HCT116 (cell line): ENCODE data around the gene CTU1. TPM values are rescaled to one million over a fixed set of nuclear protein-coding genes. Genes with fewer than 3 reads are reported as not detected.

Source experiments
- ATAC-seq: fragments of 200-7000 bp; cut with Tn5 transposase; 2 replicates; pipeline ENCODE4 v1.9.1; 2020; ENCODE audit warnings: mild to moderate bottlenecking, moderate library complexity
- BruUV-seq: library from RNA; stranded (reverse); fragments of 400-500 nt; replicated peaks from 2 replicates; lab custom pipeline; 2021; lab: Mats Ljungman, UMichigan
- CTCF ChIA-PET: fragments of 300-600 bp; sonication (Branson Sonifier 250); formaldehyde crosslinking; loops from one replicate; lab custom pipeline; 2021; ENCODE audit warnings: antibody characterized with exemption; lab: Charles Lee
- POLR2A ChIA-PET: fragments of 300-600, 350-600 bp; sonication (Branson Sonifier 250); formaldehyde crosslinking; loops from one replicate; lab custom pipeline; 2021; ENCODE audit warnings: antibody characterized with exemption; lab: Charles Lee
- RAD21 ChIA-PET, 2 experiments: fragments of 300-600 bp; sonication (Branson Sonifier 250); formaldehyde crosslinking; loops; one replicate each; lab custom pipeline; 2023; ENCODE audit warnings: low total read pairs in 2 of 2; ENCODE audit not compliant: uncharacterized antibody in 2 of 2, unreplicated experiment in 2 of 2, low non-redundant PET in 1 of 2; lab: Charles Lee
- DNase-seq: peaks from one replicate; pipeline ENCODE4 v3.0.0-alpha.2; 2010; ENCODE audit warnings: low read depth, low spot score
- H2AFZ ChIP-seq: fragments of 200-600 bp; shearing (Covaris generic), sonication (generic); 2 replicates; pipeline ENCODE4 v1.6.1; 2017; ENCODE audit warnings: low read depth, mixed run types, mixed read lengths, antibody characterized with exemption, low read length; ENCODE audit not compliant: poor library complexity, severe bottlenecking
- H3K27ac ChIP-seq: 2 replicates; pipeline ENCODE4 v1.5.1; 2012; ENCODE audit warnings: low read depth, low read length
- H3K27me3 ChIP-seq: fragments of 200-600 bp; sonication (generic); 2 replicates; pipeline ENCODE4 v1.6.1; 2016; ENCODE audit warnings: mixed run types, low read length, mixed read lengths; ENCODE audit not compliant: insufficient read depth
- H3K36me3 ChIP-seq, 2 experiments: fragments of 200-500 bp in 1 of 2; fragments of 200-600 bp in 1 of 2; sonication (Bioruptor generic) in 1 of 2; sonication (generic) in 1 of 2; 2 replicates each; pipeline versions ENCODE4 v1.5.1 to v1.6.1; 2014 to 2016; ENCODE audit warnings: low read length in 2 of 2, inconsistent platforms in 1 of 2, mixed read lengths in 1 of 2, mixed run types in 1 of 2; ENCODE audit not compliant: insufficient read depth in 2 of 2, control insufficient read depth in 1 of 2
- H3K4me1 ChIP-seq, 2 experiments: fragments of 200-600 bp in 1 of 2; sonication (generic) in 1 of 2; 2 replicates each; pipeline versions ENCODE4 v1.5.1 to v1.6.1; 2012 to 2017; ENCODE audit warnings: low read length in 2 of 2, inconsistent platforms in 1 of 2, mild to moderate bottlenecking in 1 of 2, mixed read lengths in 1 of 2, mixed run types in 1 of 2, moderate library complexity in 1 of 2; ENCODE audit not compliant: insufficient read depth in 2 of 2, control insufficient read depth in 1 of 2
- H3K4me2 ChIP-seq: fragments of 200-600 bp; sonication (generic); 2 replicates; pipeline ENCODE4 v1.6.1; 2017; ENCODE audit warnings: mixed run types, low read length, mixed read lengths
- H3K4me3 ChIP-seq, 2 experiments: fragments of 200-600 bp in 1 of 2; sonication (generic) in 1 of 2; replicated peaks in 1 of 2; 2 replicates each; pipeline ENCODE4 v1.5.1; 2011 to 2016; ENCODE audit warnings: low read length in 2 of 2, control low read depth in 1 of 2, low read depth in 1 of 2, mild to moderate bottlenecking in 1 of 2, mixed read lengths in 1 of 2, mixed run types in 1 of 2
- H3K79me2 ChIP-seq: fragments of 200-600 bp; sonication (generic); 2 replicates; pipeline ENCODE4 v1.6.1; 2017; ENCODE audit warnings: mild to moderate bottlenecking, mixed run types, low read length, moderate library complexity, mixed read lengths; ENCODE audit not compliant: insufficient read depth
- H3K9ac ChIP-seq: fragments of 200-600 bp; sonication (generic); 2 replicates; pipeline ENCODE4 v1.6.1; 2016; ENCODE audit warnings: low read length, mixed read lengths
- H3K9me2 ChIP-seq: fragments of 200-600 bp; sonication (generic), shearing (Covaris generic); 2 replicates; pipeline ENCODE4 v1.6.1; 2017; ENCODE audit warnings: mixed run types, mild to moderate bottlenecking, moderate library complexity; ENCODE audit not compliant: insufficient read depth
- H3K9me3 ChIP-seq, 2 experiments: fragments of 200-500 bp in 1 of 2; fragments of 200-600 bp in 1 of 2; sonication (Bioruptor generic) in 1 of 2; sonication (generic) in 1 of 2; 2 replicates each; pipeline ENCODE4 v1.6.1; 2014 to 2017; ENCODE audit warnings: low read length in 2 of 2, mixed read lengths in 2 of 2, inconsistent platforms in 1 of 2, low read depth in 1 of 2, mild to moderate bottlenecking in 1 of 2, mixed run types in 1 of 2, moderate library complexity in 1 of 2; ENCODE audit not compliant: control insufficient read depth in 1 of 2, insufficient read depth in 1 of 2
- H4K20me1 ChIP-seq: fragments of 200-600 bp; sonication (generic), shearing (Covaris generic); 2 replicates; pipeline ENCODE4 v1.6.1; 2017; ENCODE audit warnings: mixed run types, mild to moderate bottlenecking, moderate library complexity; ENCODE audit not compliant: insufficient read depth
- CBX3 ChIP-seq: IDR thresholded peaks from 2 replicates; pipeline ENCODE4 v1.6.1; 2012; ENCODE audit warnings: low read depth
- CEBPB ChIP-seq: IDR thresholded peaks from 2 replicates; pipeline ENCODE4 v1.6.1; 2012; ENCODE audit warnings: low read depth
- EGR1 ChIP-seq: IDR thresholded peaks from 2 replicates; pipeline ENCODE4 v1.6.1; 2012; ENCODE audit warnings: low read depth
- ELF1 ChIP-seq: IDR thresholded peaks from 2 replicates; pipeline ENCODE4 v1.6.1; 2012; ENCODE audit warnings: low read depth, borderline replicate concordance
- EZH2 ChIP-seq: fragments of 200-600 bp; sonication (generic); IDR thresholded peaks from 2 replicates; pipeline ENCODE4 v1.6.1; 2017; ENCODE audit warnings: antibody characterized with exemption, mixed run types
- EZH2phosphoT487 ChIP-seq: fragments of 200-600 bp; IDR thresholded peaks from 2 replicates; pipeline ENCODE4 v1.6.1; 2018; ENCODE audit warnings: antibody characterized with exemption, borderline replicate concordance
- JUND ChIP-seq: IDR thresholded peaks from 2 replicates; pipeline ENCODE4 v1.6.1; 2012
- MAX ChIP-seq: IDR thresholded peaks from 2 replicates; pipeline ENCODE4 v1.6.1; 2012
- POLR2A ChIP-seq: IDR thresholded peaks from 2 replicates; pipeline ENCODE4 v1.7.0; 2011; ENCODE audit warnings: borderline replicate concordance; ENCODE audit not compliant: insufficient read depth, insufficient read length; ENCODE audit errors: extremely low read depth
- POLR2AphosphoS5 ChIP-seq: IDR thresholded peaks from 2 replicates; pipeline ENCODE4 v1.6.1; 2011; ENCODE audit warnings: mild to moderate bottlenecking, low read depth, low read length, moderate library complexity
- RAD21 ChIP-seq: IDR thresholded peaks from 2 replicates; pipeline ENCODE4 v1.6.1; 2012; ENCODE audit warnings: low read depth, mild to moderate bottlenecking
- REST ChIP-seq: IDR thresholded peaks from 2 replicates; pipeline ENCODE4 v1.6.1; 2012; ENCODE audit warnings: low read depth
- SRF ChIP-seq: IDR thresholded peaks from 2 replicates; pipeline ENCODE4 v1.6.1; 2012; ENCODE audit warnings: low read depth
- YY1 ChIP-seq: IDR thresholded peaks from 2 replicates; pipeline ENCODE4 v1.6.1; 2011; ENCODE audit warnings: low read length, low read depth, moderate library complexity, mild to moderate bottlenecking; ENCODE audit not compliant: insufficient replicate concordance; ENCODE audit errors: extremely low read depth
- ZBTB33 ChIP-seq: IDR thresholded peaks from 2 replicates; pipeline ENCODE4 v1.6.1; 2011; ENCODE audit warnings: mild to moderate bottlenecking, low read length, moderate library complexity; ENCODE audit not compliant: insufficient replicate concordance; ENCODE audit errors: extremely low read depth
- ZFX ChIP-seq: fragments of 450-650 bp; IDR thresholded peaks from 2 replicates; pipeline ENCODE4 v1.6.1; 2017
- intact Hi-C: fragments of 100-400 bp; cut with micrococcal nuclease; formaldehyde crosslinking; loops from 2 replicates; pipeline ENCODE4 v1.10.0; 2022
- total RNA-seq: library from RNA; stranded (reverse); gene quantifications from one replicate; pipeline ENCODE4 v1.2.1, GENCODE V29; 2021; ENCODE audit not compliant: unreplicated experiment
- TF ChIP-seq, protein P1 (sequence below): IDR thresholded peaks from 2 replicates; pipeline ENCODE4 v1.6.1; 2012

Gene CTU1
- total RNA-seq, 1 experiment from 2014 or later, result 14.0 TPM

- H3K4me2 ChIP-seq, result no peak overlapping the region
- DNase-seq (no peak), ATAC-seq (no peak)
- no peak overlapping the region for H3K4me3 ChIP-seq
- no peaks in the 10 kb centered on the region for H3K79me2 ChIP-seq
- no peak overlapping the region for H3K9ac ChIP-seq
- no peaks in the 10 kb centered on the region for H3K4me1 ChIP-seq
- POLR2A ChIA-PET, result no interaction called here
- CTCF ChIA-PET, result no interaction called here
- no peak overlapping the region for H2AFZ ChIP-seq
- no peaks in the 10 kb centered on the region for H4K20me1 ChIP-seq
- no peaks in the 10 kb centered on the region for H3K36me3 ChIP-seq
- no peak overlapping the region for H3K27ac ChIP-seq
- peaks cover 17% of the 10 kb centered on the region for H3K27me3 ChIP-seq
- RAD21 ChIA-PET, result no interaction called here
- no TSS peak for BruUV-seq
- TF ChIP-seq CEBPB (no peak), POLR2AphosphoS5 (no peak), CBX3 (no peak), YY1 (no peak), SRF (no peak), ELF1 (no peak), RAD21 (no peak), REST (no peak), EZH2phosphoT487 (no peak), EZH2 (no peak), POLR2A (no peak), MAX (no peak), ZFX (no peak), JUND (no peak), EGR1 (no peak), ZBTB33 (no peak)
- TF ChIP-seq, protein P1, sequence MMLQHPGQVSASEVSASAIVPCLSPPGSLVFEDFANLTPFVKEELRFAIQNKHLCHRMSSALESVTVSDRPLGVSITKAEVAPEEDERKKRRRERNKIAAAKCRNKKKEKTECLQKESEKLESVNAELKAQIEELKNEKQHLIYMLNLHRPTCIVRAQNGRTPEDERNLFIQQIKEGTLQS, result no peak
- intact Hi-C loops, result no loop called here
- H3K9me2 ChIP-seq, result no peaks in the 10 kb centered on the region
- H3K9me3 ChIP-seq, result no peaks in the 10 kb centered on the region
These were observed 52.3 kb downstream of the CTU1 start for GRCh38 chr19:51055866-51056265.
